Hepatocyte (in vitro differentiated cells): ENCODE data around the gene TMCO4. TPM values are rescaled to one million over a fixed set of nuclear protein-coding genes. Genes with fewer than 3 reads are reported as not detected.

Source experiments
- DNase-seq: peaks from one replicate; pipeline ENCODE4 v3.0.0-alpha.2; 2016; ENCODE audit warnings: low spot score
- H2AFZ ChIP-seq: fragments of 200-600 bp; sonication (generic); 2 replicates; pipeline ENCODE4 v1.6.0; 2016; ENCODE audit warnings: antibody characterized with exemption, mild to moderate bottlenecking
- H3K27ac ChIP-seq: fragments of 200-600 bp; sonication (generic); 2 replicates; pipeline ENCODE4 v1.5.1; 2016; ENCODE audit warnings: mild to moderate bottlenecking
- H3K27me3 ChIP-seq: fragments of 200-600 bp; sonication (generic); 2 replicates; pipeline ENCODE4 v1.6.1; 2016
- H3K36me3 ChIP-seq: fragments of 200-600 bp; sonication (generic); replicated peaks from 2 replicates; pipeline ENCODE4 v1.5.1; 2016; ENCODE audit warnings: low read depth; ENCODE audit not compliant: insufficient read depth
- H3K4me1 ChIP-seq: fragments of 200-600 bp; sonication (generic); 2 replicates; pipeline ENCODE4 v1.5.1; 2016; ENCODE audit warnings: mild to moderate bottlenecking, moderate library complexity; ENCODE audit not compliant: insufficient read depth
- H3K4me2 ChIP-seq: fragments of 200-600 bp; sonication (generic); 2 replicates; pipeline ENCODE4 v1.6.0; 2016
- H3K4me3 ChIP-seq: fragments of 200-600 bp; sonication (generic); 2 replicates; pipeline ENCODE4 v1.5.1; 2016; ENCODE audit warnings: mild to moderate bottlenecking
- H3K79me2 ChIP-seq: fragments of 200-600 bp; sonication (generic); 2 replicates; pipeline ENCODE4 v1.6.0; 2017; ENCODE audit warnings: mild to moderate bottlenecking
- H3K9me2 ChIP-seq: fragments of 200-600 bp; sonication (generic); replicated peaks from 2 replicates; pipeline ENCODE4 v1.6.0; 2017; ENCODE audit warnings: mild to moderate bottlenecking; ENCODE audit not compliant: insufficient read depth
- H3K9me3 ChIP-seq: fragments of 200-600 bp; sonication (generic); 2 replicates; pipeline ENCODE4 v1.5.1; 2016; ENCODE audit warnings: low read depth, mild to moderate bottlenecking
- H4K20me1 ChIP-seq: fragments of 200-600 bp; sonication (generic); 2 replicates; pipeline ENCODE4 v1.6.0; 2016; ENCODE audit warnings: mild to moderate bottlenecking; ENCODE audit not compliant: insufficient read depth, poor library complexity, severe bottlenecking
- EZH2 ChIP-seq: fragments of 200-600 bp; sonication (generic); IDR thresholded peaks from 2 replicates; pipeline ENCODE4 v1.6.1; 2016; ENCODE audit warnings: antibody characterized with exemption, mild to moderate bottlenecking, borderline replicate concordance
- EZH2phosphoT487 ChIP-seq: fragments of 200-600 bp; sonication (generic); IDR thresholded peaks from one replicate; pipeline ENCODE4 v1.6.1; 2018; ENCODE audit warnings: antibody characterized with exemption, mild to moderate bottlenecking, low read depth, moderate library complexity; ENCODE audit not compliant: unreplicated experiment, severe bottlenecking
- WGBS: methylation state at CpG from one replicate; pipeline ENCODE4 v1.1.6; 2016; ENCODE audit warnings: low lambda C conversion rate; ENCODE audit errors: missing lambda C conversion rate; 5-methylcytosine and 5-hydroxymethylcytosine counted together
- polyA plus RNA-seq: library from polyadenylated mRNA; unstranded; fragments of >200 nt; fragmentation: Nextera tagmentation; extraction: Ambion mirVana; gene quantifications from 2 replicates; pipeline ENCODE4 v1.2.1, GENCODE V29; 2016
- total RNA-seq: library from RNA; depleted of rRNA; stranded (reverse); fragments of >200 nt; gene quantifications from 2 replicates; pipeline ENCODE4 v1.2.3, GENCODE V29; 2014
- TF ChIP-seq, protein P1 (sequence below): fragments of 200-600 bp; sonication (generic); IDR thresholded peaks from 2 replicates; pipeline ENCODE4 v1.5.1; 2016; ENCODE audit warnings: antibody characterized with exemption, mild to moderate bottlenecking; ENCODE audit not compliant: poor library complexity

TMCO4 gene
- total and polyA plus RNA-seq, 2 experiments from 2014 or later: 8.7 to 13.0 TPM

DNA sequence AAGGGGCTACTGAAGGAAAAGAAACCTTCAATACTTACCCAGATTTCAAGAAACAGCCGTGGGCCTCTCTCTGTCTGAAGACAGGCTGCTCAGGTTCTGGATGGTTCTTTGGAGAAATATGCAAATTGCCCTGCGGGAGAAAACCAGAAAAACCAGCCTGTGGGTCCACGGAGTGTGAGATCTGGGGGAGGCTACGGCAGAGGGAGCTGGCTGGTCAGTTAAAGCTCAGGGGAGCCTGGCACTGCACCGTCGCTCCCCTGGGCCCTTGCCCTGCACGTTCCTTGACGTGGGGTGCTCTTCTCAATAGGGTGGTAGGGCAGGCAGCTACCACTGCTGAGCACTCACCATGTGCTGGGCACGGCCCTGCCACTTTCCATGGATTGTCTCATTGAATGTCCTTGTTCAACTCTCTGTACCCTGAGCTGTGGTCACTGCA, 12.7 kb downstream of the TMCO4 start:
- Histone ChIP-seq H3K9me3 (no peaks in the 10 kb centered on the region), H3K27me3 (no peaks in the 10 kb centered on the region), H3K9me2 (no peaks in the 10 kb centered on the region), H3K79me2 (no peaks in the 10 kb centered on the region), H3K4me1 (no peaks in the 10 kb centered on the region), H2AFZ (no peak overlapping the region), H3K36me3 (no peaks in the 10 kb centered on the region), H4K20me1 (no peaks in the 10 kb centered on the region), H3K4me2 (no peak overlapping the region), H3K27ac (no peak overlapping the region), H3K4me3 (no peak overlapping the region)
- TF ChIP-seq EZH2phosphoT487: no peak
- no peak for TF ChIP-seq EZH2
- TF ChIP-seq, protein P1, sequence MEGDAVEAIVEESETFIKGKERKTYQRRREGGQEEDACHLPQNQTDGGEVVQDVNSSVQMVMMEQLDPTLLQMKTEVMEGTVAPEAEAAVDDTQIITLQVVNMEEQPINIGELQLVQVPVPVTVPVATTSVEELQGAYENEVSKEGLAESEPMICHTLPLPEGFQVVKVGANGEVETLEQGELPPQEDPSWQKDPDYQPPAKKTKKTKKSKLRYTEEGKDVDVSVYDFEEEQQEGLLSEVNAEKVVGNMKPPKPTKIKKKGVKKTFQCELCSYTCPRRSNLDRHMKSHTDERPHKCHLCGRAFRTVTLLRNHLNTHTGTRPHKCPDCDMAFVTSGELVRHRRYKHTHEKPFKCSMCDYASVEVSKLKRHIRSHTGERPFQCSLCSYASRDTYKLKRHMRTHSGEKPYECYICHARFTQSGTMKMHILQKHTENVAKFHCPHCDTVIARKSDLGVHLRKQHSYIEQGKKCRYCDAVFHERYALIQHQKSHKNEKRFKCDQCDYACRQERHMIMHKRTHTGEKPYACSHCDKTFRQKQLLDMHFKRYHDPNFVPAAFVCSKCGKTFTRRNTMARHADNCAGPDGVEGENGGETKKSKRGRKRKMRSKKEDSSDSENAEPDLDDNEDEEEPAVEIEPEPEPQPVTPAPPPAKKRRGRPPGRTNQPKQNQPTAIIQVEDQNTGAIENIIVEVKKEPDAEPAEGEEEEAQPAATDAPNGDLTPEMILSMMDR: no peak
- 38% methylated on average over 9 of the region's 9 CpGs for WGBS
- DNase-seq: peak; percentile 58

DNA sequence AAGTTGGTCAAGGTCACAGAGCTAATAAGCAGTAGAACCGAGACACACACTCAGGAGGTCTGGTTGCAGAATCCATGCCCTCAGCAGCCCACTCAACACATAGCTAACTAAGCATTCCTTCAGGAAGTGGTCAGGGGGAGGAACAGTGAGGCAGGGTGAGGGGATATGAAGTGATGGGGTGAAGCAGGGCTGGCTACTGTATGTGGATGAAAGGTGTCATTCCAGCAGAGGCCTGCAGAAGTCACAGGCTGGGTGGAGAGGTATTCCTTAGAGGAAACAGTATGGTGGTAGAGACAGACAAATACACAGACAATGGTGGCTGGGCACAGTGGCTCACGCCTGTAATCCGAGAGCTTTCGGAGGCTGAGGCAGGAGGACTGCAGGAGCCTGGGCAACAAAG, 14.1 kb downstream of the TMCO4 start:
- H2AFZ ChIP-seq: no peak overlapping the region
- 68% methylated on average over 4 of the region's 4 CpGs for WGBS
- no peaks in the 10 kb centered on the region for H3K36me3 ChIP-seq
- no peaks in the 10 kb centered on the region for H3K9me2 ChIP-seq
- no peaks in the 10 kb centered on the region for H3K27me3 ChIP-seq
- no peak overlapping the region for H3K27ac ChIP-seq
- H4K20me1 ChIP-seq: no peaks in the 10 kb centered on the region
- TF ChIP-seq, protein P1: no peak
- no peak for TF ChIP-seq EZH2
- no peak for TF ChIP-seq EZH2phosphoT487
- no peaks in the 10 kb centered on the region for H3K4me1 ChIP-seq
- no peaks in the 10 kb centered on the region for H3K9me3 ChIP-seq
- no peak overlapping the region for H3K4me3 ChIP-seq
- DNase-seq: no peak
- H3K4me2 ChIP-seq: no peak overlapping the region
- H3K79me2 ChIP-seq: no peaks in the 10 kb centered on the region

DNA sequence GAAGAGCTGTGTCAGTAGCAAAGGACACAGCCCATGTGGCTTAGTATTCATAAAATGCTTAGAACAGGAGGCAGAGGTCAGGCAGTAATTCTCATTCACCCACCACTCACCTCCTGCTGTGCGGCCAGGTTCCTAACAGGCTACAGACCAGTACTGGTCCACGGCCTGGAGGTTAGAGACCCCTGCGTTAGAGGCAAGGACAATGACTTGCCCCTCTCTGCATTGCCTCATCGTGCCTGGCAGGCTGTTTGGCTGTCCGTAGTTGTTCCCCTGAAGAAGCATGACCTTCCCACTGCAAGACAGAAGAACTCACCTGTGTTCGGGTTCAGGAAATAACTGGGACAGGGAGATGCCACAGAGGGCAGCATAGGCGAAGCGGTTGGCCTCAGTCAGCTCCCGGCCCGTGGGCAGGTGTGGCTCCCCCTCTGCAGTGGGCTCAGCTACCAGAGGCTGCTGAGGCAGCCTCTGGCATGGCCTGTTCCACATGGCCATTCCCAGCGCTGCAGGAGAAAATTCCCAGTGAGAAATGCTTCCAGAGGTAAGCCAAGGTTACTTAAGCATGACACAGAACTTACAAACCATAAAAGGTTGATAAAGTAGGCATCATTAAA, 19.3 kb downstream of the TMCO4 start:
- WGBS: 86% methylated on average over 11 of the region's 11 CpGs
- no peak overlapping the region for H2AFZ ChIP-seq

DNA sequence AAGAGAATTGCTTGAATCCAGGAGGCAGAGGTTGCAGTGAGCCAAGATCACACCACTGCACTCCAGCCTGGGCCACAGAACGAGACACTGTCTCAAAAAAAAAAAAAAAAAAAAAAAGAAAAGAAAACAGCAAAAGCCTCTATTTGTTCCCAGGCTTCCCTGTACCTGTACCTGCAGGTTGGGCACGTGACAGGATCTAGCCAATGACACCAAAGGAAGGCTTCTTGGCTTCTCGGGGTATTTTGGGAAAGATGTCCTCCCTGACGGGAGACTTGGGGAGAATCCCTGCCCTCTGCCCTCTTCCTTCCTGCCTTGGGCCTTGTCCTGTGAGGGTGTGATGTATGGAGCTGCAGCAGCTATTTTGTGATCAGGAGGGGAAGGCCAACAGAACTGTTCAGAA, 22.8 kb downstream of the TMCO4 start:
- H2AFZ ChIP-seq: no peak overlapping the region
- no peak overlapping the region for H3K4me3 ChIP-seq
- no peak for DNase-seq
- H3K36me3 ChIP-seq: no peaks in the 10 kb centered on the region
- H3K9me3 ChIP-seq: no peaks in the 10 kb centered on the region
- 100% methylated on average over 4 of the region's 4 CpGs for WGBS
- H3K4me2 ChIP-seq: no peak overlapping the region
- H3K27me3 ChIP-seq: no peaks in the 10 kb centered on the region
- TF ChIP-seq, protein P1: no peak
- TF ChIP-seq EZH2phosphoT487 (no peak), EZH2 (no peak)
- H4K20me1 ChIP-seq: no peaks in the 10 kb centered on the region
- H3K27ac ChIP-seq: no peak overlapping the region
- H3K79me2 ChIP-seq: no peaks in the 10 kb centered on the region
- no peaks in the 10 kb centered on the region for H3K4me1 ChIP-seq
- H3K9me2 ChIP-seq: no peaks in the 10 kb centered on the region

More for the DNA sequence above, 19.3 kb downstream of the TMCO4 start:
- Histone ChIP-seq H4K20me1 (no peaks in the 10 kb centered on the region), H3K4me1 (no peaks in the 10 kb centered on the region), H3K9me3 (no peaks in the 10 kb centered on the region), H3K9me2 (no peaks in the 10 kb centered on the region), H3K27ac (no peak overlapping the region), H3K36me3 (no peaks in the 10 kb centered on the region), H3K79me2 (no peaks in the 10 kb centered on the region), H3K27me3 (no peaks in the 10 kb centered on the region), H3K4me3 (no peak overlapping the region), H3K4me2 (no peak overlapping the region)
- no peak for DNase-seq
- no peak for TF ChIP-seq EZH2phosphoT487
